H1 (cell line): ENCODE results near the gene BNC2. TPM values are rescaled to one million over a fixed set of nuclear protein-coding genes. Genes with fewer than 3 reads are reported as not detected.

Experiments
- CTCF ChIA-PET: fragments of 300-600 bp; sonication (Branson Sonifier 250); formaldehyde crosslinking; loops from one replicate; lab custom pipeline; 2021; ENCODE audit not compliant: partially characterized antibody; lab: Charles Lee
- POLR2A ChIA-PET: fragments of 300-600 bp; sonication (Branson Sonifier 250); formaldehyde crosslinking; loops from one replicate; lab custom pipeline; 2021; ENCODE audit warnings: inconsistent platforms; ENCODE audit not compliant: partially characterized antibody; lab: Charles Lee
- DNase-seq, 2 experiments: peaks; one replicate each; pipeline versions ENCODE4 v3.0.0 to v3.0.0-alpha.2; 2010 to 2022; ENCODE audit warnings: low spot score in 2 of 2, low read depth in 1 of 2, mixed read lengths in 1 of 2
- FAIRE-seq: peaks from 2 replicates; lab custom pipeline; 2011; peaks lifted over from hg19 to GRCh38; lab: Jason Lieb, UNC
- H2AFZ ChIP-seq: 2 replicates; pipeline ENCODE4 v1.8.1; 2012; ENCODE audit warnings: low read length, inconsistent platforms
- H2AK5ac ChIP-seq: 2 replicates; pipeline ENCODE4 v1.6.1; 2013; ENCODE audit warnings: low read depth, low read length
- H2BK120ac ChIP-seq: replicated peaks from 2 replicates; pipeline ENCODE3; 2013; ENCODE audit warnings: low read depth, low read length, inconsistent platforms
- H2BK12ac ChIP-seq: 2 replicates; pipeline ENCODE4 v1.6.1; 2013; ENCODE audit warnings: low read depth, low read length
- H2BK15ac ChIP-seq: 2 replicates; pipeline ENCODE4 v1.6.1; 2013; ENCODE audit warnings: low read length
- H2BK20ac ChIP-seq: 2 replicates; pipeline ENCODE4 v1.6.1; 2013; ENCODE audit warnings: low read length
- H2BK5ac ChIP-seq: 2 replicates; pipeline ENCODE4 v1.6.1; 2013; ENCODE audit warnings: low read depth, low read length
- H3K14ac ChIP-seq: 2 replicates; pipeline ENCODE4 v1.6.1; 2013; ENCODE audit warnings: inconsistent platforms; ENCODE audit not compliant: insufficient read length
- H3K18ac ChIP-seq: 2 replicates; pipeline ENCODE4 v1.6.1; 2013; ENCODE audit warnings: low read length; ENCODE audit errors: extremely low read depth
- H3K23ac ChIP-seq: 2 replicates; pipeline ENCODE4 v1.6.1; 2013; ENCODE audit warnings: inconsistent platforms; ENCODE audit not compliant: insufficient read length
- H3K23me2 ChIP-seq: 2 replicates; pipeline ENCODE4 v1.6.1; 2013; ENCODE audit warnings: low read depth, low read length
- H3K27ac ChIP-seq: 2 replicates; pipeline ENCODE4 v1.6.1; 2011; ENCODE audit warnings: low read depth, low read length, inconsistent platforms
- H3K27me3 ChIP-seq, 4 experiments: replicated peaks in 1 of 4; 1 replicate in 1 of 4; 2 replicates in 3 of 4; pipeline versions ENCODE4 v1.6.1 to v1.8.1; 2011 to 2013; ENCODE audit warnings: low read length in 3 of 4, mild to moderate bottlenecking in 3 of 4, inconsistent platforms in 2 of 4, mixed read lengths in 2 of 4, moderate library complexity in 1 of 4; ENCODE audit not compliant: control insufficient read depth in 3 of 4, insufficient read depth in 3 of 4; ENCODE audit errors: extremely low read depth in 1 of 4
- H3K36me3 ChIP-seq, 4 experiments: 2 replicates each; pipeline versions ENCODE4 v1.6.1 to v1.8.1; 2011 to 2013; ENCODE audit warnings: mild to moderate bottlenecking in 4 of 4, low read length in 3 of 4, moderate library complexity in 2 of 4, control low read depth in 1 of 4, inconsistent platforms in 1 of 4; ENCODE audit not compliant: insufficient read depth in 4 of 4, control insufficient read depth in 2 of 4
- H3K4ac ChIP-seq: replicated peaks from 2 replicates; pipeline ENCODE3; 2013; ENCODE audit warnings: low read length, low read depth, mixed read lengths, inconsistent platforms; ENCODE audit not compliant: insufficient read length
- H3K4me1 ChIP-seq, 4 experiments: replicated peaks in 1 of 4; 1 replicate in 1 of 4; 2 replicates in 3 of 4; pipeline versions ENCODE4 v1.6.1 to v1.8.1; 2011 to 2013; ENCODE audit warnings: low read length in 3 of 4, inconsistent platforms in 2 of 4, mixed read lengths in 1 of 4; ENCODE audit not compliant: insufficient read depth in 4 of 4, control insufficient read depth in 3 of 4
- H3K4me2 ChIP-seq, 2 experiments: 2 replicates each; pipeline versions ENCODE4 v1.6.1 to v1.8.1; 2011 to 2013; ENCODE audit warnings: low read depth in 2 of 2, low read length in 2 of 2, control low read depth in 1 of 2, inconsistent platforms in 1 of 2, mild to moderate bottlenecking in 1 of 2; ENCODE audit not compliant: insufficient read depth in 1 of 2
- H3K4me3 ChIP-seq, 4 experiments: fragments of 200-600, 300-600 bp in 1 of 4; sonication (generic), shearing (Covaris generic), sonication (Bioruptor Twin) in 1 of 4; 2 replicates each; pipeline versions ENCODE4 v1.5.1 to v1.8.1; 2011 to 2016; ENCODE audit warnings: low read length in 4 of 4, low read depth in 3 of 4, control low read depth in 2 of 4, inconsistent platforms in 2 of 4, mild to moderate bottlenecking in 2 of 4, mixed read lengths in 1 of 4, moderate library complexity in 1 of 4; ENCODE audit not compliant: insufficient read depth in 2 of 4; ENCODE audit errors: extremely low read depth in 1 of 4
- H3K56ac ChIP-seq: replicated peaks from 2 replicates; pipeline ENCODE3; 2013; ENCODE audit warnings: low read depth, mild to moderate bottlenecking, mixed read lengths, low read length, inconsistent platforms; ENCODE audit not compliant: insufficient read length
- H3K79me1 ChIP-seq: 2 replicates; pipeline ENCODE4 v1.6.1; 2013; ENCODE audit warnings: low read depth, low read length, control low read depth
- H3K79me2 ChIP-seq, 2 experiments: 2 replicates each; pipeline versions ENCODE4 v1.6.1 to v1.8.1; 2012 to 2013; ENCODE audit warnings: low read length in 2 of 2, mild to moderate bottlenecking in 2 of 2, inconsistent platforms in 1 of 2; ENCODE audit not compliant: insufficient read depth in 2 of 2, control insufficient read depth in 1 of 2
- H3K9ac ChIP-seq, 4 experiments: replicated peaks in 1 of 4; 1 replicate in 1 of 4; 2 replicates in 3 of 4; pipeline versions ENCODE4 v1.6.1 to v1.8.1; 2011 to 2013; ENCODE audit warnings: low read depth in 3 of 4, low read length in 3 of 4, control low read depth in 2 of 4, mild to moderate bottlenecking in 2 of 4, moderate library complexity in 2 of 4, inconsistent platforms in 1 of 4; ENCODE audit errors: extremely low read depth in 1 of 4
- H3K9me3 ChIP-seq, 2 experiments: 2 replicates each; pipeline versions ENCODE4 v1.6.1 to v1.8.1; 2012 to 2013; ENCODE audit warnings: mild to moderate bottlenecking in 2 of 2, moderate library complexity in 2 of 2, control low read depth in 1 of 2, inconsistent platforms in 1 of 2, low read depth in 1 of 2, low read length in 1 of 2, mixed read lengths in 1 of 2; ENCODE audit not compliant: insufficient read depth in 2 of 2
- H4K20me1 ChIP-seq, 2 experiments: replicated peaks in 1 of 2; 2 replicates each; pipeline versions ENCODE3 to v1.8.1; 2011 to 2013; ENCODE audit warnings: inconsistent platforms in 2 of 2, low read length in 2 of 2, mild to moderate bottlenecking in 1 of 2; ENCODE audit not compliant: insufficient read depth in 2 of 2, control insufficient read depth in 1 of 2
- H4K5ac ChIP-seq: 2 replicates; pipeline ENCODE4 v1.6.1; 2013; ENCODE audit warnings: low read length, low read depth, mixed read lengths, inconsistent platforms; ENCODE audit not compliant: insufficient read length
- H4K8ac ChIP-seq: 2 replicates; pipeline ENCODE4 v1.8.0; 2013; ENCODE audit warnings: mild to moderate bottlenecking, moderate library complexity, low read length, inconsistent platforms; ENCODE audit not compliant: insufficient read depth; ENCODE audit errors: extremely low read depth
- H4K91ac ChIP-seq: replicated peaks from 2 replicates; pipeline ENCODE3; 2013; ENCODE audit warnings: low read length, mixed read lengths, inconsistent platforms; ENCODE audit not compliant: insufficient read length
- CHD1 ChIP-seq: IDR thresholded peaks from 2 replicates; pipeline ENCODE4 v1.6.1; 2012; ENCODE audit warnings: low read depth, low read length, improper control_type of control experiment
- CTCF ChIP-seq, 3 experiments: IDR thresholded peaks; 1 replicate in 2 of 3; 2 replicates in 1 of 3; pipeline versions ENCODE4 v1.5.1 to v1.6.1; 2011; ENCODE audit warnings: low read length in 3 of 3, mild to moderate bottlenecking in 3 of 3, inconsistent platforms in 2 of 3, low read depth in 1 of 3, moderate library complexity in 1 of 3; ENCODE audit not compliant: insufficient read depth in 1 of 3; ENCODE audit errors: control extremely low read depth in 1 of 3
- EGR1 ChIP-seq: IDR thresholded peaks from 2 replicates; pipeline ENCODE4 v1.6.1; 2011; ENCODE audit warnings: low read depth, low read length, borderline replicate concordance
- GTF2F1 ChIP-seq: IDR thresholded peaks from 2 replicates; pipeline ENCODE4 v1.6.1; 2012; ENCODE audit warnings: low read depth, low read length, improper control_type of control experiment, borderline replicate concordance
- KDM4A ChIP-seq: IDR thresholded peaks from one replicate; pipeline ENCODE4 v1.7.1; 2012; ENCODE audit warnings: low read depth, mild to moderate bottlenecking, moderate library complexity, low read length, inconsistent platforms; ENCODE audit not compliant: severe bottlenecking
- SIN3A ChIP-seq, 2 experiments: IDR thresholded peaks in 1 of 2; conservative IDR thresholded peaks in 1 of 2; 2 replicates each; pipeline ENCODE4 v1.6.1; 2011 to 2012; ENCODE audit warnings: low read length in 2 of 2, improper control_type of control experiment in 1 of 2, low read depth in 1 of 2, mild to moderate bottlenecking in 1 of 2
- SIX5 ChIP-seq: IDR thresholded peaks from 2 replicates; pipeline ENCODE4 v1.6.1; 2011; ENCODE audit warnings: mild to moderate bottlenecking, low read depth, low read length
- SP1 ChIP-seq: IDR thresholded peaks from 2 replicates; pipeline ENCODE4 v1.6.1; 2011; ENCODE audit warnings: low read depth, low read length
- SP4 ChIP-seq: IDR thresholded peaks from 2 replicates; pipeline ENCODE4 v1.6.1; 2012; ENCODE audit warnings: low read length, inconsistent platforms
- TAF7 ChIP-seq: optimal IDR thresholded peaks from 2 replicates; pipeline ENCODE3; 2011; ENCODE audit warnings: low read depth, mild to moderate bottlenecking, inconsistent platforms, low read length, moderate library complexity, borderline replicate concordance
- USF2 ChIP-seq: IDR thresholded peaks from 2 replicates; pipeline ENCODE4 v1.6.1; 2011; ENCODE audit warnings: low read length, improper control_type of control experiment
- WGBS, 2 experiments: shearing (Covaris generic) in 1 of 2; methylation state at CpG; one replicate each; pipeline versions ENCODE4 v1.1.6 to v1.1.7; 2013 to 2015; ENCODE audit warnings: low lambda C conversion rate in 2 of 2, mixed read lengths in 2 of 2, inconsistent platforms in 1 of 2, low coverage in 1 of 2, missing lambda C conversion rate in 1 of 2; ENCODE audit not compliant: insufficient replicate concordance in 2 of 2, insufficient coverage in 1 of 2, insufficient read length in 1 of 2; ENCODE audit errors: extremely low coverage in 1 of 2, missing lambda C conversion rate in 1 of 2; 5-methylcytosine and 5-hydroxymethylcytosine counted together
- polyA plus RNA-seq, 7 experiments: library from polyadenylated mRNA; depleted of rRNA in 3 of 7; stranded (reverse) in 5 of 7; unstranded in 2 of 7; fragments of >200 nt in 5 of 7; fragments of 200-250 nt in 2 of 7; gene quantifications; 1 replicate in 5 of 7; 2 replicates in 1 of 7; 4 replicates in 1 of 7; pipeline versions ENCODE4 v1.2.1 to v1.2.3, GENCODE V29; 2011 to 2013; ENCODE audit warnings: missing spikeins in 2 of 7, mixed read lengths in 2 of 7
- total RNA-seq: library from RNA; stranded (reverse); fragmentation: NEBNext Ultra II Directional; extraction: Animal tissue kit (Norgen Biotek cat#: 25700); gene quantifications from 2 replicates; pipeline ENCODE4 v1.2.1, GENCODE V29; 2021

Gene BNC2
- total and polyA plus RNA-seq, 2 of the 8 experiments (the other 6 are each of a cell fraction or from before 2014, with no cell fraction given): 16.0 to 26.8 TPM

GRCh38 chr9:16412740-16413139 is 457.7 kb downstream of the BNC2 start:
- Histone ChIP-seq H4K20me1 (no peaks in the 10 kb centered on the region), H3K23me2 (no peaks in the 10 kb centered on the region; the same call in 1 of the 2 replicates), H2AK5ac (no peak overlapping the region), H2BK20ac (no peak overlapping the region), H2BK5ac (no peak overlapping the region), H3K27ac (no peak overlapping the region), H3K4me3 (no peak overlapping the region), H4K8ac (no peak overlapping the region), H3K4me1 (peaks cover 0 to 9% (median 1%) of the 10 kb centered on the region in 4 experiments; a peak in 1 of 7 replicates), H3K79me1 (no peaks in the 10 kb centered on the region), H3K36me3 (no peaks in the 10 kb centered on the region; a peak in 1 of 8 replicates), H3K27me3 (no peaks in the 10 kb centered on the region), H3K79me2 (no peaks in the 10 kb centered on the region), H4K91ac (no peak overlapping the region), H4K5ac (no peak overlapping the region), H3K4ac (no peak overlapping the region), H3K4me2 (no peak overlapping the region), H2AFZ (no peak overlapping the region), H2BK15ac (no peak overlapping the region), H3K18ac (no peak overlapping the region), H3K23ac (no peak overlapping the region), H2BK12ac (no peak overlapping the region), H3K14ac (no peak overlapping the region), H3K56ac (no peak overlapping the region), H3K9me3 (0 out of 4 replicates have a peak, but pooled peaks cover 0 to 2% of the 10 kb centered on the region in 2 experiments), H3K9ac (no peak overlapping the region), H2BK120ac (no peak overlapping the region)
- DNase-seq: no peak
- 83% methylated on average over 4 of the region's 4 CpGs; no CpG with 5 or more reads in 1 of the 2 experiments for WGBS, 2 experiments
- no peak for FAIRE-seq
- CTCF ChIA-PET: interaction anchor here (1.1 kb wide), 1 partner anchor 100 kb away, joined by 3 read pairs; no protein-coding TSS in a partner anchor
- POLR2A ChIA-PET: no interaction called here
- TF ChIP-seq SP1 (no peak), CTCF (IDR thresholded peaks at IDR 0.05; ENCODE audit: control extremely low read depth in 1 of 3, insufficient read depth in 1 of 3, low read depth in 1 of 3, low read length in 3 of 3) (no peak), GTF2F1 (no peak), TAF7 (no peak), USF2 (no peak), CHD1 (no peak), SIX5 (no peak), EGR1 (no peak), SIN3A (conservative IDR thresholded peaks at IDR 0.05 in 1 of 2, IDR thresholded peaks at IDR 0.05 in 1 of 2; ENCODE audit: low read depth in 1 of 2, low read length in 2 of 2) (no peak), KDM4A (no peak), SP4 (no peak)
